Right lobe of liver (tissue), 4 donors: ENCODE measurements around the gene PJA2.

Source experiments
- POLR2A ChIP-seq: fragments of 450-650 bp; IDR thresholded peaks from one replicate; pipeline ENCODE4 v1.6.1; 2017; ENCODE audit warnings: antibody characterized with exemption, mild to moderate bottlenecking
- TF ChIP-seq, protein P1 (sequence below), 4 donors: fragments of 200-600 bp in 3 of 4; fragments of 450-650 bp in 1 of 4; IDR thresholded peaks; one replicate each; pipeline versions ENCODE4 v1.5.1 to v1.8.0; 2016 to 2022; ENCODE audit warnings: antibody characterized with exemption in 4 of 4, mild to moderate bottlenecking in 2 of 4
- donor health status: DM: no; HTN: no; CAD: no.
- donor health status: DM: no; HTN: no; CAD: no.
- donor health status: DM: no; HTN: yes; CAD: no.

DNA sequence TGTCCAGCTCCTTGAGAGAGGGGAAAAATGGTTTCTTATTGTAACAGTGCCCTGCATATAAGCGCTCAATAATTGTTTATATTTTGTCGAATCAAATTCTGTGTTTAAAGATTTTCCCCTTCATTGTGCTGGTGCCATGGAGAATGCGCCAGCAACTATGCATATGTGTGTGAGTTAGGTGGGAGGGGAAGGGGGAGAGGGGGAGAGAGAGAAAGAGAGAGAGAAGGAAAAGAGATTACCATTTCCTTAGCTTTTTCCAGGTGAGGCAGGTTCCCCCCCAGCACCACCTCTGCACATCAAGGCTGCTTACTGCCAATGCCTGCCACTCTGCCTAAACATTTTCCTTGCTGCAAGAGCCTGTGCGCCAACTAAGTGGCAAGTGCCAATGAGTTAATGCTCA lies 111.0 kb downstream of the PJA2 start:
- no peak for TF ChIP-seq POLR2A
- TF ChIP-seq, protein P1, sequence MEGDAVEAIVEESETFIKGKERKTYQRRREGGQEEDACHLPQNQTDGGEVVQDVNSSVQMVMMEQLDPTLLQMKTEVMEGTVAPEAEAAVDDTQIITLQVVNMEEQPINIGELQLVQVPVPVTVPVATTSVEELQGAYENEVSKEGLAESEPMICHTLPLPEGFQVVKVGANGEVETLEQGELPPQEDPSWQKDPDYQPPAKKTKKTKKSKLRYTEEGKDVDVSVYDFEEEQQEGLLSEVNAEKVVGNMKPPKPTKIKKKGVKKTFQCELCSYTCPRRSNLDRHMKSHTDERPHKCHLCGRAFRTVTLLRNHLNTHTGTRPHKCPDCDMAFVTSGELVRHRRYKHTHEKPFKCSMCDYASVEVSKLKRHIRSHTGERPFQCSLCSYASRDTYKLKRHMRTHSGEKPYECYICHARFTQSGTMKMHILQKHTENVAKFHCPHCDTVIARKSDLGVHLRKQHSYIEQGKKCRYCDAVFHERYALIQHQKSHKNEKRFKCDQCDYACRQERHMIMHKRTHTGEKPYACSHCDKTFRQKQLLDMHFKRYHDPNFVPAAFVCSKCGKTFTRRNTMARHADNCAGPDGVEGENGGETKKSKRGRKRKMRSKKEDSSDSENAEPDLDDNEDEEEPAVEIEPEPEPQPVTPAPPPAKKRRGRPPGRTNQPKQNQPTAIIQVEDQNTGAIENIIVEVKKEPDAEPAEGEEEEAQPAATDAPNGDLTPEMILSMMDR (IDR thresholded peaks at IDR 0.05), result no peak
